22Rv1 (cell line): ENCODE results near the gene NAV2.

Experiments used
- CTCF ChIP-seq: fragments of 450-650 bp; IDR thresholded peaks from 2 replicates; pipeline ENCODE4 v1.5.1; 2017; ENCODE audit warnings: mild to moderate bottlenecking
- ZFX ChIP-seq: fragments of 450-650 bp; IDR thresholded peaks from 2 replicates; pipeline ENCODE4 v1.6.1; 2017; ENCODE audit warnings: antibody characterized with exemption, borderline replicate concordance

DNA sequence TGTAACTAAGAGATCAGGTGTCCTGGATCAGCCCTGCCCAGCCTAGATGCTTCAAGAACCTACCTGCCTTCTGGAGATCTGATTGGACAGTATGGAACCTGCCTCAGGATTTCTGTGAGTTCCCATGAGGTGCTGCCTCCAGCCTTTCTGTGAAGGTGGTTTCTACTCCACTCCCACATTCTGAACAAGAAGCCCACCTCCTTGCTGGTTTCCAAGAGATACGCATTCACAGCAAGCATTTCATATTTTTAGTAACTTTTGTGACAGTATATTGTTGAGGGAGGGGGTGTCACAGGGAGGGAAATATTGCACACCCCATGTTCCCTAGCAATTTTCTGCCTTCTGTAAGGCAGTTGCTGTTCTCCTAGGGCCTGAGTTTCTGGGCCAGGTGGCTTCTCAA lies 204.4 kb downstream of the NAV2 start:
- TF ChIP-seq ZFX (no peak), CTCF (no peak)
